Activated CD8-positive, alpha-beta T cell treated with anti-CD3 and anti-CD28 coated beads for 36 hours (primary cell): ENCODE results near the gene SURF1. TPM values are rescaled to one million over a fixed set of nuclear protein-coding genes. Genes with fewer than 3 reads are reported as not detected.

ENCODE experiments used
- ATAC-seq: fragments of 200-7000 bp; cut with Tn5 transposase; one replicate; pipeline ENCODE4 v1.10.0; 2021; ENCODE audit warnings: mild to moderate bottlenecking, moderate library complexity
- CTCF ChIA-PET: fragments of 350-600 bp; sonication (Branson Sonifier 250); formaldehyde crosslinking; loops from one replicate; lab custom pipeline; 2021; ENCODE audit warnings: antibody characterized with exemption; lab: Charles Lee
- POLR2A ChIA-PET: fragments of 350-600 bp; sonication (Branson Sonifier 250); formaldehyde crosslinking; loops from one replicate; lab custom pipeline; 2021; ENCODE audit warnings: antibody characterized with exemption; lab: Charles Lee
- DNase-seq: peaks from one replicate; pipeline ENCODE4 v3.0.0-alpha.2; 2020
- H3K27ac Mint-ChIP-seq: one replicate; pipeline ENCODE4 v1.8.0; 2021; ENCODE audit warnings: mild to moderate bottlenecking, mixed read lengths
- H3K27me3 Mint-ChIP-seq: one replicate; pipeline ENCODE4 v1.8.0; 2021; ENCODE audit warnings: mixed read lengths
- H3K36me3 Mint-ChIP-seq: one replicate; pipeline ENCODE4 v1.8.0; 2021; ENCODE audit warnings: low read depth, mixed read lengths
- H3K4me1 Mint-ChIP-seq: one replicate; pipeline ENCODE4 v1.8.0; 2021; ENCODE audit warnings: low read depth, mixed read lengths
- H3K4me3 Mint-ChIP-seq: one replicate; pipeline ENCODE4 v1.8.0; 2021; ENCODE audit warnings: mild to moderate bottlenecking, moderate library complexity, mixed read lengths
- H3K9me3 Mint-ChIP-seq: one replicate; pipeline ENCODE4 v1.8.0; 2021; ENCODE audit warnings: mixed read lengths
- intact Hi-C: fragments of 100-400 bp; cut with micrococcal nuclease; formaldehyde crosslinking; loops from one replicate; pipeline ENCODE4 v1.10.0; 2022
- total RNA-seq, 2 experiments: library from RNA; stranded (reverse); gene quantifications; one replicate each; pipeline ENCODE4 v1.2.3, GENCODE V29; 2021
- TF ChIP-seq, protein P1 (sequence below): fragments of 200-600 bp; IDR thresholded peaks from one replicate; pipeline ENCODE4 v1.8.0; 2022; ENCODE audit warnings: antibody characterized with exemption, mild to moderate bottlenecking

Gene SURF1
- total RNA-seq, 2 experiments from 2014 or later = 22.1 to 25.3 TPM

DNA sequence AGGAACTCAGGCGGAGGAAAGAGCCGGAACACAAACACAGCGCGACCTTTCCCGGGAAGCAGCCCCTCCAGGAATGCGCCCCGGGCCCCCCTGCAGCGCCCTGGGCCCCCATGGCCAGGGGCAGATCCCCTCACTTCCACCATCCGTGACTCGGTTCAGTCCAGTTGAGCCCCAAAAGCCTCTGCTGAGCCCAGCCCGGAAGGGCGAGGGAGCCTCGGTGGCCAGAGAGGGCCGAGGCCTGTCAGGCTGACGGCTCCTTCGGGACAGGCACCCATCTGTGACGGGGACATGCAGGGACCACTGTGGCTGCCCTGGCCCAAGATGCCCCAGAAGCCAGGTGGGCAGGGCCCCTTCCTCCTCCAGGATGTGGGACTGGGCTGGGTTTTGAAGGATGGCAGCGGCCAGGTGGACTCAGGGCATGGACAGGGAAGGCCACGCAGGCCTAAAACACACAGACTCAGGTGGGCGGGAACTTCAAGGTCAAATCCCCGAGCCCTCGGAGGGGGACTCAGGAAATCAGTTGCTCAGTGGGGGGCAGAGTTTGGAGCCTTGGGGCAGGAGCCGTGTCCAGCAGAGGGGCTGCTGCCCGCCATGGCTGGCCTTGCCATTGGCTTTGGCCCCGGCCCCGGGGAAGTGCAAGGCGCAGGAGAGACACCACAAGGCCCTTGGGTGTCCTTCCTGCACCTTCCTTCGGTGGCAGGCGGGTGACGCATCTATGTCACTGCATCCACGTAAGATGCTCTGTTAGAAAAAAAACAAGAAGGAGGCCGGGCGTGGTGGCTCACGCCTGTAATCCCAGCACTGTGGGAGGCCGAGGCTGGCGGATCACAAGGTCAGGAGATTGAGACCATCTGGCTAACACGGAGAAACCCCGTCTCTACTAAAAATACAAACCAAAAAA is 51.6 kb downstream of the SURF1 start:
- no peak overlapping the region for H3K27ac Mint-ChIP-seq
- H3K36me3 Mint-ChIP-seq = no peaks in the 10 kb centered on the region
- POLR2A ChIA-PET = no interaction called here
- H3K9me3 Mint-ChIP-seq = no peaks in the 10 kb centered on the region
- ATAC-seq = no peak
- TF ChIP-seq, protein P1, sequence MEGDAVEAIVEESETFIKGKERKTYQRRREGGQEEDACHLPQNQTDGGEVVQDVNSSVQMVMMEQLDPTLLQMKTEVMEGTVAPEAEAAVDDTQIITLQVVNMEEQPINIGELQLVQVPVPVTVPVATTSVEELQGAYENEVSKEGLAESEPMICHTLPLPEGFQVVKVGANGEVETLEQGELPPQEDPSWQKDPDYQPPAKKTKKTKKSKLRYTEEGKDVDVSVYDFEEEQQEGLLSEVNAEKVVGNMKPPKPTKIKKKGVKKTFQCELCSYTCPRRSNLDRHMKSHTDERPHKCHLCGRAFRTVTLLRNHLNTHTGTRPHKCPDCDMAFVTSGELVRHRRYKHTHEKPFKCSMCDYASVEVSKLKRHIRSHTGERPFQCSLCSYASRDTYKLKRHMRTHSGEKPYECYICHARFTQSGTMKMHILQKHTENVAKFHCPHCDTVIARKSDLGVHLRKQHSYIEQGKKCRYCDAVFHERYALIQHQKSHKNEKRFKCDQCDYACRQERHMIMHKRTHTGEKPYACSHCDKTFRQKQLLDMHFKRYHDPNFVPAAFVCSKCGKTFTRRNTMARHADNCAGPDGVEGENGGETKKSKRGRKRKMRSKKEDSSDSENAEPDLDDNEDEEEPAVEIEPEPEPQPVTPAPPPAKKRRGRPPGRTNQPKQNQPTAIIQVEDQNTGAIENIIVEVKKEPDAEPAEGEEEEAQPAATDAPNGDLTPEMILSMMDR = no peak
- no peaks in the 10 kb centered on the region for H3K4me1 Mint-ChIP-seq
- peaks cover 8% of the 10 kb centered on the region for H3K27me3 Mint-ChIP-seq
- intact Hi-C loops = no loop called here
- no peak for DNase-seq
- CTCF ChIA-PET = no interaction called here
- no peak overlapping the region for H3K4me3 Mint-ChIP-seq

GRCh38 chr9:133304158-133304470 is 52.2 kb downstream of the SURF1 start:
- ChIA-PET POLR2A (no interaction called here), CTCF (no interaction called here)
- Mint-ChIP-seq H3K4me1 (no peaks in the 10 kb centered on the region), H3K27ac (no peak overlapping the region), H3K27me3 (peaks cover 2% of the 10 kb centered on the region), H3K36me3 (no peaks in the 10 kb centered on the region), H3K4me3 (no peak overlapping the region), H3K9me3 (no peaks in the 10 kb centered on the region)
- ATAC-seq = no peak
- intact Hi-C loops = no loop called here
- DNase-seq = no peak
- TF ChIP-seq, protein P1 = no peak

DNA sequence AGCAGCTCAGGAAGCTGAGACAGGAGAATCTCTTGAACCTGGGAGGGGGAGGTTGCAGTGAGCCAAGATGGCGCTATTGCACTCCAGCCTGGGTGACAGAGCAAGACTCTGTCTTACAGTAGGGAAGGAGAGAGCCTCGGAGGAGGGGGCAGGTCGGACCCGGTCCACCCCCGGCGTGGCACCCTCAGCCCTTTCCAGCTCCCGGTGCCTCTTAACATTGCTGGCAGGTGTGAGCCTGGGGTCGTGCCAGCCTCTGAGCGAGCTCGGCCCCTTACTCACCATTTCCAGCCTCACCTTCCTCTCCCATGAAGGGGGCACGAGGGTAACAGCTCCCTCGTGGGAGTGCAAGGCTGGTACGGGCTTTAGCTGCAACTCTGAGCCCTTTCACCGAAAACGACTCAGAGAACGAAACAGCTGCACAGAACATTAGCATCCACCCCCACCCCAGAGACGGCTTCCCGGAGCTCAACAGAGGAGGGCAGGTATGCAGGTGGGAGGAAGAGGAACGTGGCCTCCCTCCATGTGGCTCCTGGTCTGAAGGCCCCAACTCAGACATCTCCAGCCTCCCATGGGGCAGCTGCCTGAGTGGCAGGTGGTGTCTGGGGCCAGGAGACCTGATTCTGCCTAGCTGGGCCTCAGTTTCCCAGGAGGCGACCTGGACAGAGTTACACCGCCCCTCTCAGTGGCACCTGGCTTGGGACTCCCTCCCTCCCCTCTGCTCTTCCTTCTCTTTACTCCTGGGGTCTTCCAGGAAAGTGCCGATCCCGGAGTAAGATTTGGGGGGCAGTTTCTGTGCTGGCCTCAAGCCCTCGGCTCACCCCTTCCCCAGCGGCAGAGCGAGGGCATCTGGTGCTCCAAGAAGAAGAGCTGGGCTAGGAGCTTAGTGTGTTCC is 52.8 kb downstream of the SURF1 start:
- CTCF ChIA-PET = no interaction called here
- H3K27ac Mint-ChIP-seq = no peak overlapping the region
- DNase-seq (no peak), ATAC-seq (no peak)
- TF ChIP-seq, protein P1 = no peak
- H3K27me3 Mint-ChIP-seq = no peaks in the 10 kb centered on the region
- H3K36me3 Mint-ChIP-seq = no peaks in the 10 kb centered on the region
- no peaks in the 10 kb centered on the region for H3K4me1 Mint-ChIP-seq
- H3K9me3 Mint-ChIP-seq = no peaks in the 10 kb centered on the region
- intact Hi-C loops = no loop called here
- POLR2A ChIA-PET = no interaction called here
- no peak overlapping the region for H3K4me3 Mint-ChIP-seq

Other genes with a start within 250 kb of the SURF1 start
- 10 to 100 TPM; 80.5 to 88.2 TPM for gene RALGDS, start 235.2 kb downstream of the SURF1 start, total RNA-seq
- 1 to 10 TPM; 3.6 to 4.1 TPM for gene GBGT1, start 192.6 kb downstream of the SURF1 start, total RNA-seq
- gene OBP2B, start 147.2 kb downstream of the SURF1 start, total RNA-seq = not detected
- gene ABO, start 81.3 kb downstream of the SURF1 start, total RNA-seq = not detected
- 10 to 100 TPM; 24.9 to 28.3 TPM for gene SURF6, start 20.3 kb downstream of the SURF1 start, total RNA-seq
- 10 to 100 TPM; 23.4 to 29.0 TPM for gene MED22, start 8.4 kb downstream of the SURF1 start, total RNA-seq
- gene RPL7A, start 8.3 kb downstream of the SURF1 start, total RNA-seq = 1,000 to 10,000 TPM; 3,479 to 3,507 TPM
- 10 to 100 TPM; 14.6 to 21.5 TPM for gene SURF2, start 63 bp upstream of the SURF1 start, total RNA-seq
- 100 to 1,000 TPM; 219 to 239 TPM for gene SURF4, start 19.6 kb upstream of the SURF1 start, total RNA-seq
- under 1 TPM; 0.45 to 0.52 TPM for gene STKLD1, start 19.9 kb upstream of the SURF1 start, total RNA-seq
- 10 to 100 TPM; 35.3 to 36.7 TPM for gene REXO4, start 61.5 kb upstream of the SURF1 start, total RNA-seq
- gene ADAMTS13, start 65.9 kb upstream of the SURF1 start, total RNA-seq = 1 to 10 TPM; 2.5 to 2.9 TPM
- 1 to 10 TPM; 1.3 to 1.4 TPM for gene CACFD1, start 103.5 kb upstream of the SURF1 start, total RNA-seq
- 1 to 10 TPM; 5.4 to 6.7 TPM for gene SLC2A6, start 122.6 kb upstream of the SURF1 start, total RNA-seq
- gene MYMK, start 168.5 kb upstream of the SURF1 start, total RNA-seq = not detected
- gene ADAMTSL2, start 178.2 kb upstream of the SURF1 start, total RNA-seq = under 1 TPM; 0.11 to 0.25 TPM